ENCODE results near the gene MDM4.

Gene MDM4

DNA sequence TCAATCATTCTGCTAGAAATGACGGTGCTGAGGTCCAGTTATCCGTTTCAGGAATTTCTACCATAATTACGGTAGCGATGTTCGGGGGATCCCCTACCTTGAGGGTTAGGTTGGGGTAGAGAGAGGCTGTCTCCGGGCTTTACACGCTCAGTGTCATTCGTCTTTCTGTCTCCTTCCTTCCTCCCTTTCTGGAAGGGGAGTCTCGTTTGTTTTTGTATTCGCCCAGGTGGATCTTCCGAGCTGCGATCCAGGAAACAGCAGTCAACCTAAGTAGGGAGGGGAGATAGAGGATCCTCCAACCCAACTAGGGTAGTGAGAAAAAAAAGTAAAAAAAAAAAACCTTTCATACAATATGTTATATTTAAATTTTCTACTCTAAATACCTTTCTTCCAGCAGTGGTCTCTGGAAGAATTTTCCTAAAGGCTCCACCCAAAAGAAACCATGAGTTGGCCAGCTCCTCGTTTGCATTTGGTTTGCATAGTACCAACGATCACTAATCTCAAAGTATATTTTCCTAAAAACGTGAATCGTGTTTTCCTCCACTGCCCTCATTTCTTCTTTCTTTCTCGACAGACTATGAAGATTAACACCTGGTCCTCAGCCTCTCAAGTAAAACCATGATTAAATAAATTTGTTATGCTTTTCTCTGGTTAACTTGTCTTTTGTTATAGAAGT lies 21.0 kb upstream of the MDM4 start:
- peak overlapping the region; percentile 94 for H3K27ac ChIP-seq
- ChIA-PET POLR2A (ENCODE audit: low non-redundant PET) (interaction anchor here (0.6 to 1.3 kb wide), 2 partner anchors 16 to 67 kb away, joined by 4 to 10 read pairs; no protein-coding TSS in a partner anchor), CTCF (interaction anchor here (0.6 to 4.4 kb wide), 17 partner anchors 8 to 1228 kb away, joined by 3 to 41 read pairs (median 7); partner anchors contain the start of gene GOLT1A)
- no peak for DNase-seq (ENCODE audit: low spot score)
- TF ChIP-seq, protein P1, sequence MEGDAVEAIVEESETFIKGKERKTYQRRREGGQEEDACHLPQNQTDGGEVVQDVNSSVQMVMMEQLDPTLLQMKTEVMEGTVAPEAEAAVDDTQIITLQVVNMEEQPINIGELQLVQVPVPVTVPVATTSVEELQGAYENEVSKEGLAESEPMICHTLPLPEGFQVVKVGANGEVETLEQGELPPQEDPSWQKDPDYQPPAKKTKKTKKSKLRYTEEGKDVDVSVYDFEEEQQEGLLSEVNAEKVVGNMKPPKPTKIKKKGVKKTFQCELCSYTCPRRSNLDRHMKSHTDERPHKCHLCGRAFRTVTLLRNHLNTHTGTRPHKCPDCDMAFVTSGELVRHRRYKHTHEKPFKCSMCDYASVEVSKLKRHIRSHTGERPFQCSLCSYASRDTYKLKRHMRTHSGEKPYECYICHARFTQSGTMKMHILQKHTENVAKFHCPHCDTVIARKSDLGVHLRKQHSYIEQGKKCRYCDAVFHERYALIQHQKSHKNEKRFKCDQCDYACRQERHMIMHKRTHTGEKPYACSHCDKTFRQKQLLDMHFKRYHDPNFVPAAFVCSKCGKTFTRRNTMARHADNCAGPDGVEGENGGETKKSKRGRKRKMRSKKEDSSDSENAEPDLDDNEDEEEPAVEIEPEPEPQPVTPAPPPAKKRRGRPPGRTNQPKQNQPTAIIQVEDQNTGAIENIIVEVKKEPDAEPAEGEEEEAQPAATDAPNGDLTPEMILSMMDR (conservative IDR thresholded peaks at IDR 0.05; ENCODE audit: low read depth) = no peak

DNA sequence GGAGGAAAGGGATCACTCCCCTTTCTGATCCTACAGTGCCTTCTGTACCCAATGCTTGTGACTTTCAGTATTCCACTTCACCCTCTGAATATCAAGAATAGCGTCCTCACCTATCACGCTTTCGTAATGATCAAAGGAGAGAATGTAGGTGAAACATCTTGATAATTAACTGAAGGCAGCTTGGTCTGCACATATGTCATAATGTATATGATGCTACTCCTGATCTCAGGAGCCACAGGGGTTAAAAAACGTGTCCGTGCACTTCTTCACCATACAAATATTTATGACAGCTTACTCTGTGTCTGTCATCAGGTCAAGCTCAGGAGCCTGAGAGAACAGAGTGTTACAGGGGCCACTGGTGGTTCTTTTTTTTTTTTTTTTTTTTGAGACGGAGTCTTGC lies 20.4 kb upstream of the MDM4 start:
- no peak overlapping the region for H3K27ac ChIP-seq
- DNase-seq (ENCODE audit: low spot score) = no peak
- TF ChIP-seq, protein P1 (conservative IDR thresholded peaks at IDR 0.05; ENCODE audit: low read depth) = no peak
- ChIA-PET POLR2A (ENCODE audit: low non-redundant PET) (interaction anchor here (0.6 kb wide), 1 partner anchor 67 kb away, joined by 4 read pairs; no protein-coding TSS in a partner anchor), CTCF (interaction anchor here (0.6 to 4.4 kb wide), 9 partner anchors 16 to 1228 kb away, joined by 3 to 41 read pairs (median 3); no protein-coding TSS in a partner anchor)

DNA sequence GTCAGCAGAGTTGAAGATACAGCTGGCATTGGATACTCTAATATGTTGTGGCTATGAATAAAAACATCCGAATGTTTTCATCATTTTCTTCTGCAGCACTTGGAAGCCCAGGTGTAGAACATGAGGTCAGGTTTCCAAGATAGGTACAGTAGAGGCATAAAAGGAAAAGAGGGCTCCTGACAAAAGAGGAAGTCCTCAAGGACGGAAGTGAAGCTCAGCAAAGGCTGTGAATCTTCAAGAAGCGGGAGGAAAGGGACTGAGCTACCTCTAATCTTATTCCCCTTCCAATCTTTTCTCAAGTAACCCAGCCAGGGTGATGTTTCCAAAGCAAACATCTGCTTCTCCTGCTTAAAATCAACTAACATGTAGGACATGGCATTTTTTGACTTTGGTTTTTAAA lies 17.2 kb upstream of the MDM4 start:
- no peak overlapping the region for H3K27ac ChIP-seq
- DNase-seq (ENCODE audit: low spot score) = no peak
- TF ChIP-seq, protein P1 (conservative IDR thresholded peaks at IDR 0.05; ENCODE audit: low read depth) = no peak
- ChIA-PET CTCF (interaction anchor here (0.6 to 2.6 kb wide), 5 partner anchors 12 to 74 kb away, joined by 3 to 10 read pairs (median 3); no protein-coding TSS in a partner anchor), POLR2A (ENCODE audit: low non-redundant PET) (interaction anchor here (0.5 kb wide), 1 partner anchor 17 kb away, joined by 5 read pairs; no protein-coding TSS in a partner anchor)

DNA sequence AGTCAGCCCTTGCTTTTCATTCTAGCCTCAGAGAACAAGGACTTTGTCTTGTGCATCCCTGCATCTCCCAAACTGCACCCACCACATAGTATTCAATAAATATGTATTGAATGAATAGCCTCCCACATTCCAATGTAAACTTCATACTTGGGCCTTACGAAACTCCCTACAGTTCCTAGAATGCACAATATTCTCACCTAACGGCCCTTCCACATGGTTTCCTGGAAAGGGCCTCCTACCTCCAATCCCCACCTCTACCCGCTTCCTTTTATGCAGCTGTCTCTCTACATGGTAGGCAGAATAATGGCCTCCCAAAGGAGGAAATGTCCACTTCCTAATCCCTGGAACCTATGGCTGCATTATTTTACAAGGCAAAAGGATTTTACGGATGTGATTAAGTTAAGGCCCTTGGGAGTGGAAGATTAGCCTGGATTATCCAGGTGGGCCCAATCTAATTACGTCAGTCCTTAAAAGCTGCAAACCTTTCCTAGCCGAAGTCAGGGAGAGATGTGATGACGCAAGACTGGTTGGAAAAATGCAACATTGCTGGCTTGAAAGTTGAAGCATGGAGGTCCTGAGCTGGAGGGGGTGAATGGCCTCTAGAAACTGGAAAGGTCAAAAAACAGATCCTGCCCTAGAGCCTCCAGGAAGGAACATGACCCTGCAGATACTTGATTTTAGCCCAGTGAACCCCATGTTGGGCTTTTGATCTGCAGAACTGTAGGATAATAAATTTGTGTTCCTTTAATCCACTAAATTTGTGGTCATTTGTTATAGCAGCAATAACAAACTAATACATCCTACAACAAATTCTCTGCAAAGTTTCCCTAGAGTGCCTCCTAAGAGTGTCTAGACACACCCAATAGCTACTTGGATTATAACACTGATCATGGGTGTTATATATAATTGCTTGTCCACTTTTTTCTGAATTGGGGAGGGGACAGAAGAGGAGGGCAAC lies 16.4 kb upstream of the MDM4 start:
- H3K27ac ChIP-seq = no peak overlapping the region
- ChIA-PET POLR2A (ENCODE audit: low non-redundant PET) (interaction anchor here (0.5 kb wide), 1 partner anchor 16 kb away, joined by 5 read pairs; no protein-coding TSS in a partner anchor), CTCF (interaction anchor here (1.1 to 2.6 kb wide), 2 partner anchors 69 to 75 kb away, joined by 3 to 10 read pairs; no protein-coding TSS in a partner anchor)
- TF ChIP-seq, protein P1 (conservative IDR thresholded peaks at IDR 0.05; ENCODE audit: low read depth) = no peak
- DNase-seq (ENCODE audit: low spot score) = no peak

DNA sequence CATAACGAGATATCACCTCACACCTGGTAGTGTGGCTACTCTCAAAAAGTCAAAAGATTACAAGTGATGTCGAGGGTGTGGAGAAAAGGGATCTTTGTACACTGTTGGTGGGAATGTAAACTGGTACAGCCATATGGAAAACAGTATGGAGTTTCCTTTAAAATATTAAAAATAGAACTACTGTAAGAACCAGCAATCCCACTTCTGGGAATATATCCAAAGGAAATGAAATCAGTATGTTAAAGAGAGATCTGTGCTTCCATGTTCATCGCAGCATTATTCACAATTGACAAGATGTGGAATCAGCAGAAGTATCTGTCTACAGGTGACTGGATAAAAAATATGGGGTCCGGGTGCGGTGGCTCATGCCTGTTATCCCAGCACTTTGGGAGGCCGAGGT lies 14.0 kb upstream of the MDM4 start:
- DNase-seq (ENCODE audit: low spot score) = no peak
- CTCF ChIA-PET = interaction anchor here (0.6 to 3.3 kb wide), 15 partner anchors 9 to 305 kb away, joined by 3 to 37 read pairs (median 5); partner anchors contain the start of gene PIK3C2B
- POLR2A ChIA-PET (ENCODE audit: low non-redundant PET) = no interaction called here
- H3K27ac ChIP-seq = no peak overlapping the region
- TF ChIP-seq, protein P1 (conservative IDR thresholded peaks at IDR 0.05; ENCODE audit: low read depth) = no peak

Data from RWPE1 (cell line).